ENCODE measurements around the gene PDIA4. TPM values are rescaled to one million over a fixed set of nuclear protein-coding genes. Genes with fewer than 3 reads are reported as not detected.

Gene PDIA4
- polyA plus RNA-seq, 2 donors: 21.0 to 37.9 TPM

DNA sequence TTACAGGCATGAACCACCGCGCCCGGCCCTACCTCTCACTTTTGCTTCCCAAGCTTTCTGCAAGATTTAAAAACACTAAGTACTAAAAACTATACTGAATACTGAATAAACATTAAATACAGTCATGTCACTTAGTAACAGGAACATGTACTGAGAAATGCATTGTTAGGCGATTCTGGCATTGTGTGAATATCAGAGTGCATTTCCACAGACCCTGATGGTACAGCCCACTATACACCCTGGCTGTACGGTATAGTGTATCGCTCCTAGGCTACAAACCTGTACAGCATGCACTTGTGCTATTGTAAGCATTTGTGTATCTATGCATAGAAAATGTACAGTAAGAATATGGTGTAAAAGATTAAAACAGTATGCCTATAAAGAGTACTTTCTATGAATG is 29.1 kb downstream of the PDIA4 start:
- 84 to 87% methylated on average over 6 of the region's 6 CpGs for WGBS, 2 donors
- peaks cover 0 to 16% of the 10 kb centered on the region in 2 donors for H3K36me3 ChIP-seq (ENCODE audit: control insufficient read depth in 2 of 2, insufficient read depth in 2 of 2, low read length in 1 of 2)
- no peaks in the 10 kb centered on the region for H3K27me3 ChIP-seq (ENCODE audit: control insufficient read depth in 1 of 2, insufficient read depth in 2 of 2, low read length in 2 of 2)
- H3K9me3 ChIP-seq (ENCODE audit: control insufficient read depth in 2 of 2, insufficient read depth in 1 of 2, low read depth in 1 of 2, low read length in 1 of 2): no peaks in the 10 kb centered on the region
- no peaks in the 10 kb centered on the region for H3K4me1 ChIP-seq (ENCODE audit: control insufficient read depth in 2 of 2, insufficient read depth in 2 of 2, low read length in 1 of 2)
- H3K27ac ChIP-seq (ENCODE audit: low read depth in 2 of 2, low read length in 1 of 2): no peak overlapping the region
- H3K4me3 ChIP-seq (ENCODE audit: low read depth in 1 of 2, low read length in 2 of 2): no peak overlapping the region

DNA sequence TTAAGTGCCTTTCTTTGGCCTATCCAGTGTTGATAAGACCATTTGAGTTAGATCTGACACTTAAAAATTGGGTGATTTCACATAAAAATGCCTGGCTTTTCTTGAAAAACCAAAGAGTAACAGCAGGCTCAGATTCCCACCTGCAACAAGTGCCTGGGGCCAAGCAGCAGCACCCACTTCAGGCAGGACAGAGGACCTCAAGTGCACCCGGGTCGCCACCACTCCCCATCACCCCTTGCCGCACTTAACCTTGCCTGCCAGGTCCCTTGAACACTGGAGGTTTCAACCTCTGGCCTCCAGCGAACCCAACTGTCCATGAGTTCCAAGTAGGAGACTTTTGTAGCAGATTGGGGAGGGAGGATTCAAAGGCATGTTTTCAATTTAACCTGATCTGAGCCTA is 30.8 kb downstream of the PDIA4 start:
- peaks cover 0 to 3% of the 10 kb centered on the region in 2 donors for H3K36me3 ChIP-seq (ENCODE audit: control insufficient read depth in 2 of 2, insufficient read depth in 2 of 2, low read length in 1 of 2)
- no peaks in the 10 kb centered on the region for H3K9me3 ChIP-seq (ENCODE audit: control insufficient read depth in 2 of 2, insufficient read depth in 1 of 2, low read depth in 1 of 2, low read length in 1 of 2)
- H3K4me1 ChIP-seq (ENCODE audit: control insufficient read depth in 2 of 2, insufficient read depth in 2 of 2, low read length in 1 of 2): no peaks in the 10 kb centered on the region
- H3K27ac ChIP-seq (ENCODE audit: low read depth in 2 of 2, low read length in 1 of 2): no peak overlapping the region
- no peak overlapping the region for H3K4me3 ChIP-seq (ENCODE audit: low read depth in 1 of 2, low read length in 2 of 2)
- WGBS, 2 donors: 87 to 88% methylated on average over 4 of the region's 4 CpGs
- no peaks in the 10 kb centered on the region for H3K27me3 ChIP-seq (ENCODE audit: control insufficient read depth in 1 of 2, insufficient read depth in 2 of 2, low read length in 2 of 2)

DNA sequence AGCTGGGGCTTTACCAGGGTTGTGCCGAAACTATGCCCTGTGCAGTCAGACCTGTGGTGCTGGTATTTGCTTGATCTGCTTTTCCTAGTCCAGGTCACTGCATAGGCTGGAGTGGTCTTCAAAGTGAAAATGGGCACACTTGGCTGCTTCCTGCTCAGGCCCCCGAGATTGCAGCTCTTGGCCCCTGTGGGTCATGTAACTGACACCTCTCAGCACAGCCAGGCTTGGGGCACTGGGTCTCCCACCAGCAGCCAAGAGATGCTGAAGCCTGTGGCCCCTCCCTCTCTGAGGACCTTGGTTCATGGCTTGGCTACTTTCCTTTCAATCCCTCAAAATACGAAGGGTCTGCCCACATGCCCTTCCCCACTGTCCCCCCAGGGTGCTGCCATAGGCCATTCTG is 33.7 kb downstream of the PDIA4 start:
- 58 to 63% methylated on average over 3 of the region's 3 CpGs for WGBS, 2 donors
- H3K36me3 ChIP-seq (ENCODE audit: control insufficient read depth in 2 of 2, insufficient read depth in 2 of 2, low read length in 1 of 2): no peaks in the 10 kb centered on the region
- H3K4me3 ChIP-seq (ENCODE audit: low read depth in 1 of 2, low read length in 2 of 2): no peak overlapping the region
- H3K27ac ChIP-seq (ENCODE audit: low read depth in 2 of 2, low read length in 1 of 2): no peak overlapping the region
- no peaks in the 10 kb centered on the region for H3K9me3 ChIP-seq (ENCODE audit: control insufficient read depth in 2 of 2, insufficient read depth in 1 of 2, low read depth in 1 of 2, low read length in 1 of 2)
- no peaks in the 10 kb centered on the region for H3K27me3 ChIP-seq (ENCODE audit: control insufficient read depth in 1 of 2, insufficient read depth in 2 of 2, low read length in 2 of 2)
- no peaks in the 10 kb centered on the region for H3K4me1 ChIP-seq (ENCODE audit: control insufficient read depth in 2 of 2, insufficient read depth in 2 of 2, low read length in 1 of 2)

GRCh38 chr7:148993193-148993592 is 35.1 kb downstream of the PDIA4 start:
- 88 to 91% methylated on average over 8 of the region's 8 CpGs for WGBS, 2 donors
- no peaks in the 10 kb centered on the region for H3K9me3 ChIP-seq (ENCODE audit: control insufficient read depth in 2 of 2, insufficient read depth in 1 of 2, low read depth in 1 of 2, low read length in 1 of 2)
- H3K4me1 ChIP-seq (ENCODE audit: control insufficient read depth in 2 of 2, insufficient read depth in 2 of 2, low read length in 1 of 2): no peaks in the 10 kb centered on the region
- no peak overlapping the region for H3K27ac ChIP-seq (ENCODE audit: low read depth in 2 of 2, low read length in 1 of 2)
- no peak overlapping the region for H3K4me3 ChIP-seq (ENCODE audit: low read depth in 1 of 2, low read length in 2 of 2)
- H3K27me3 ChIP-seq (ENCODE audit: control insufficient read depth in 1 of 2, insufficient read depth in 2 of 2, low read length in 2 of 2): no peaks in the 10 kb centered on the region
- no peaks in the 10 kb centered on the region for H3K36me3 ChIP-seq (ENCODE audit: control insufficient read depth in 2 of 2, insufficient read depth in 2 of 2, low read length in 1 of 2)

- WGBS, 2 donors: 46% methylated on average over 1 of the region's 1 CpG
Observed at GRCh38 chr7:148991536-148991935, 36.8 kb downstream of the PDIA4 start.

GRCh38 chr7:148987751-148988512 is 40.4 kb downstream of the PDIA4 start:
- no peaks in the 10 kb centered on the region for H3K27me3 ChIP-seq (ENCODE audit: control insufficient read depth in 1 of 2, insufficient read depth in 2 of 2, low read length in 2 of 2)
- H3K27ac ChIP-seq (ENCODE audit: low read depth in 2 of 2, low read length in 1 of 2): peak overlapping the region; percentile 72 to 99
- 3 to 4% methylated on average over 9 of the region's 9 CpGs for WGBS, 2 donors
- H3K4me1 ChIP-seq (ENCODE audit: control insufficient read depth in 2 of 2, insufficient read depth in 2 of 2, low read length in 1 of 2): peaks cover 2 to 4% of the 10 kb centered on the region in 2 donors
- peak overlapping the region; percentile 48 to 84 for H3K4me3 ChIP-seq (ENCODE audit: low read depth in 1 of 2, low read length in 2 of 2)
- no peaks in the 10 kb centered on the region for H3K36me3 ChIP-seq (ENCODE audit: control insufficient read depth in 2 of 2, insufficient read depth in 2 of 2, low read length in 1 of 2)
- no peaks in the 10 kb centered on the region for H3K9me3 ChIP-seq (ENCODE audit: control insufficient read depth in 2 of 2, insufficient read depth in 1 of 2, low read depth in 1 of 2, low read length in 1 of 2)

More at GRCh38 chr7:148991536-148991935, 36.8 kb downstream of the PDIA4 start:
- H3K4me3 ChIP-seq (ENCODE audit: low read depth in 1 of 2, low read length in 2 of 2): no peak overlapping the region
- no peaks in the 10 kb centered on the region for H3K9me3 ChIP-seq (ENCODE audit: control insufficient read depth in 2 of 2, insufficient read depth in 1 of 2, low read depth in 1 of 2, low read length in 1 of 2)
- peaks cover 0 to 2% of the 10 kb centered on the region in 2 donors for H3K4me1 ChIP-seq (ENCODE audit: control insufficient read depth in 2 of 2, insufficient read depth in 2 of 2, low read length in 1 of 2)
- no peaks in the 10 kb centered on the region for H3K27me3 ChIP-seq (ENCODE audit: control insufficient read depth in 1 of 2, insufficient read depth in 2 of 2, low read length in 2 of 2)
- no peak overlapping the region for H3K27ac ChIP-seq (ENCODE audit: low read depth in 2 of 2, low read length in 1 of 2)
- no peaks in the 10 kb centered on the region for H3K36me3 ChIP-seq (ENCODE audit: control insufficient read depth in 2 of 2, insufficient read depth in 2 of 2, low read length in 1 of 2)

- Histone ChIP-seq H3K4me1 (ENCODE audit: control insufficient read depth in 2 of 2, insufficient read depth in 2 of 2, low read length in 1 of 2) (peaks cover 2 to 4% of the 10 kb centered on the region in 2 donors), H3K9me3 (ENCODE audit: control insufficient read depth in 2 of 2, insufficient read depth in 1 of 2, low read depth in 1 of 2, low read length in 1 of 2) (no peaks in the 10 kb centered on the region)
- 1% methylated on average over 17 of the region's 17 CpGs for WGBS, 2 donors
Observed at GRCh38 chr7:148987010-148987750, 41.1 kb downstream of the PDIA4 start.

DNA sequence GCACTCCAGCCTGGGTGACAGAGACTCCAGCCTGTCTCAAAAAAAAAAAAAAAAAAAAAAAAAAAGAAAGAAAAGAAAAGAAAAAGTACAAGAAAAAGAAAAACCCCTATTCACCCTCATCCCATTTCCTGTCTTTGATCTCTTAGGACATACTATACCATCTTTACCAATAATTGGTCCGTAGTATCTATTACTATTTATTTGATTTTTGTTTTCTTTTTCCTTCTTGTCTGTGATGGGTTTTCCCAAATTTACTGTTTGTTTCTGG is 41.6 kb downstream of the PDIA4 start:
- peaks cover 2 to 4% of the 10 kb centered on the region in 2 donors for H3K4me1 ChIP-seq (ENCODE audit: control insufficient read depth in 2 of 2, insufficient read depth in 2 of 2, low read length in 1 of 2)
- H3K27ac ChIP-seq (ENCODE audit: low read depth in 2 of 2, low read length in 1 of 2): no peak overlapping the region
- 33 to 35% methylated on average over 1 of the region's 1 CpG for WGBS, 2 donors
- no peaks in the 10 kb centered on the region for H3K27me3 ChIP-seq (ENCODE audit: control insufficient read depth in 1 of 2, insufficient read depth in 2 of 2, low read length in 2 of 2)
- no peak overlapping the region for H3K4me3 ChIP-seq (ENCODE audit: low read depth in 1 of 2, low read length in 2 of 2)
- H3K9me3 ChIP-seq (ENCODE audit: control insufficient read depth in 2 of 2, insufficient read depth in 1 of 2, low read depth in 1 of 2, low read length in 1 of 2): no peaks in the 10 kb centered on the region
- H3K36me3 ChIP-seq (ENCODE audit: control insufficient read depth in 2 of 2, insufficient read depth in 2 of 2, low read length in 1 of 2): no peaks in the 10 kb centered on the region

More at GRCh38 chr7:148987010-148987750, 41.1 kb downstream of the PDIA4 start:
- Histone ChIP-seq H3K36me3 (ENCODE audit: control insufficient read depth in 2 of 2, insufficient read depth in 2 of 2, low read length in 1 of 2) (no peaks in the 10 kb centered on the region), H3K27ac (ENCODE audit: low read depth in 2 of 2, low read length in 1 of 2) (peak overlapping the region; percentile 72 to 99), H3K27me3 (ENCODE audit: control insufficient read depth in 1 of 2, insufficient read depth in 2 of 2, low read length in 2 of 2) (no peaks in the 10 kb centered on the region), H3K4me3 (ENCODE audit: low read depth in 1 of 2, low read length in 2 of 2) (peak overlapping the region; percentile 48 to 84)

DNA sequence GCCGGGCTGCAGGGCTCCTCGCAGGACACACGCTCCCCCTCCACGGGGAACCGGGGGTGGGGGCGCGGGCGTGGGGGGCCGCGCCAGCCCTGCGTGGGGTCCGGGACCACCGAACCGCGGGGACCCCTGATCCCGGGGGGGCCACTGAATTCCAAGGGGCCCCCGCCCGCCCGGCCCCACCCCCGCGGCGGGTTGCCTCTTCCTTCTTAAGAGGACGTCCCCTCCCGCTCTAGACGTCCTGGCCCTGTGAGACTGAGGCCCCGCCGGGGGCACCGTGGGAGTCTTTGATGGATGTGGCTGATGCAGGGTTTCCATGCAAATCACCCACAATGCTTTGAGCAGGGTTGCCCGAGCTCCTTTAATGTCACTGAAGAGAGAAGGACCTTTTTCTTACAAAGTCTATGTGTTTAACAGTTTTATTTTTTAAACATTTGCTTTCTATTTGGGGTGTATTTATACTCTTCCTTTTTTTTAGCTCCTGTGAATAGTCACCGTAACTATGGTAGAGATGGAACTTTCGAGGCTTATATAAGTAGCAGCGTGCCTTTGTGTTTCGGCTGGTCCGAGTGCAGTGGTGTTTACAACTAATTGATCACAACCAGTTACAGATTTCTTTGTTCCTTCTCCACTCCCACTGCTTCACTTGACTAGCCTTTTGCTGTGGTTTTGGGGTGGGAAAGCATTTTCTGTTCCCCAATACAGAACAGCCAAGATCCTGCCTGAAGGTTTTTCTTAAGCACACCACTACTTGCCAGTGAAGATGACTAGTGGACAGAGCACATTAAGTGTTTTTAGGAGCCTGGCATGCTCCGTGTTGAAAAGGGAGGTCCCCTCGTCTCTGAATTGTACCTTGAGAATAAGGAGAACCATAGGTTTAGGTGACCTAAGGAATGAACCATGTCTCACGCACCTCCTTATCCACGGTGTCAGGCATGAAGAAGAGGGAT is 44.8 kb downstream of the PDIA4 start:
- peak overlapping the region in 1 of 2 donors; percentile 47 for H3K27ac ChIP-seq (ENCODE audit: low read depth in 2 of 2, low read length in 1 of 2)
- no peaks in the 10 kb centered on the region for H3K9me3 ChIP-seq (ENCODE audit: control insufficient read depth in 2 of 2, insufficient read depth in 1 of 2, low read depth in 1 of 2, low read length in 1 of 2)
- 0 to 1% methylated on average over 35 to 38 of the region's 38 CpGs for WGBS, 2 donors
- no peaks in the 10 kb centered on the region for H3K36me3 ChIP-seq (ENCODE audit: control insufficient read depth in 2 of 2, insufficient read depth in 2 of 2, low read length in 1 of 2)
- no peaks in the 10 kb centered on the region for H3K27me3 ChIP-seq (ENCODE audit: control insufficient read depth in 1 of 2, insufficient read depth in 2 of 2, low read length in 2 of 2)
- peaks cover 2 to 4% of the 10 kb centered on the region in 2 donors for H3K4me1 ChIP-seq (ENCODE audit: control insufficient read depth in 2 of 2, insufficient read depth in 2 of 2, low read length in 1 of 2)
- H3K4me3 ChIP-seq (ENCODE audit: low read depth in 1 of 2, low read length in 2 of 2): peak overlapping the region; percentile 28 to 51
